ENCODE data around the gene TRIM71. TPM values are rescaled to one million over a fixed set of nuclear protein-coding genes. Genes with fewer than 3 reads are reported as not detected.

The TRIM71 gene
- total RNA-seq, 3 donors from 2014 or later: not detected

- ATAC-seq (no peak), DNase-seq (no peak)
- TF ChIP-seq, protein P1, sequence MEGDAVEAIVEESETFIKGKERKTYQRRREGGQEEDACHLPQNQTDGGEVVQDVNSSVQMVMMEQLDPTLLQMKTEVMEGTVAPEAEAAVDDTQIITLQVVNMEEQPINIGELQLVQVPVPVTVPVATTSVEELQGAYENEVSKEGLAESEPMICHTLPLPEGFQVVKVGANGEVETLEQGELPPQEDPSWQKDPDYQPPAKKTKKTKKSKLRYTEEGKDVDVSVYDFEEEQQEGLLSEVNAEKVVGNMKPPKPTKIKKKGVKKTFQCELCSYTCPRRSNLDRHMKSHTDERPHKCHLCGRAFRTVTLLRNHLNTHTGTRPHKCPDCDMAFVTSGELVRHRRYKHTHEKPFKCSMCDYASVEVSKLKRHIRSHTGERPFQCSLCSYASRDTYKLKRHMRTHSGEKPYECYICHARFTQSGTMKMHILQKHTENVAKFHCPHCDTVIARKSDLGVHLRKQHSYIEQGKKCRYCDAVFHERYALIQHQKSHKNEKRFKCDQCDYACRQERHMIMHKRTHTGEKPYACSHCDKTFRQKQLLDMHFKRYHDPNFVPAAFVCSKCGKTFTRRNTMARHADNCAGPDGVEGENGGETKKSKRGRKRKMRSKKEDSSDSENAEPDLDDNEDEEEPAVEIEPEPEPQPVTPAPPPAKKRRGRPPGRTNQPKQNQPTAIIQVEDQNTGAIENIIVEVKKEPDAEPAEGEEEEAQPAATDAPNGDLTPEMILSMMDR (IDR thresholded peaks at IDR 0.05): no peak
- intact Hi-C loops (cut with DNase I, micrococcal nuclease): no loop called here
- no peak overlapping the region for H3K4me3 ChIP-seq
- H3K36me3 ChIP-seq (ENCODE audit: low read depth): no peaks in the 10 kb centered on the region
- no peaks in the 10 kb centered on the region for H3K9me3 ChIP-seq
- no peaks in the 10 kb centered on the region for H3K4me1 ChIP-seq (ENCODE audit: low read depth)
Measured at GRCh38 chr3:32891365-32891764, 73.6 kb downstream of the TRIM71 start.

- H3K4me3 ChIP-seq: no peak overlapping the region
- no peak for DNase-seq
- ATAC-seq: no peak
- no peaks in the 10 kb centered on the region for H3K4me1 ChIP-seq (ENCODE audit: low read depth)
- no peaks in the 10 kb centered on the region for H3K36me3 ChIP-seq (ENCODE audit: low read depth)
- intact Hi-C loops (cut with DNase I, micrococcal nuclease): no loop called here
- H3K9me3 ChIP-seq: no peaks in the 10 kb centered on the region
- TF ChIP-seq, protein P1 (IDR thresholded peaks at IDR 0.05): no peak
Measured at GRCh38 chr3:32892625-32893598, 75.1 kb downstream of the TRIM71 start.

DNA sequence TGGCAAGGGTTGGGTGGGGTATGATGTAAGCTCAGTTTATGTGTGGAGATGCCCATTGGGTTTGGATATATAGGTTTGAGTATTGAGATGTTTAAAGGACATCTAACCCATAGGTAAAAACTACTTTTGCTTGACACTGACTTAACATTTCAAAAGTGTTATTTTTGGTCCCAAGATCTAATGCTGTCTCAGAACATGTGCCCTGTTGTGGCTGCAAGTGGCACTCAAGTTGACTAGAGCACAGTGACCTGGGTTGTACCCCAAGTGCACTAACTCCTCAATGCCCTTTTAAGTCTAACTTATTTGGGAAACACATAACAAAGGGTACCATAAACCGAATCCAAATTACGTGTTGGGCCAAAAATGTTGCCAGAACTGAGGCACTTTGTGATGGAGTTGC is 77.2 kb downstream of the TRIM71 start:
- DNase-seq (no peak), ATAC-seq (no peak)
- no peak overlapping the region for H3K4me3 ChIP-seq
- H3K9me3 ChIP-seq: no peaks in the 10 kb centered on the region
- TF ChIP-seq, protein P1 (IDR thresholded peaks at IDR 0.05): no peak
- no peaks in the 10 kb centered on the region for H3K4me1 ChIP-seq (ENCODE audit: low read depth)
- no peaks in the 10 kb centered on the region for H3K36me3 ChIP-seq (ENCODE audit: low read depth)
- intact Hi-C loops (cut with DNase I, micrococcal nuclease): no loop called here

- DNase-seq (no peak), ATAC-seq (no peak)
- no peaks in the 10 kb centered on the region for H3K4me1 ChIP-seq (ENCODE audit: low read depth)
- no peak overlapping the region for H3K4me3 ChIP-seq
- TF ChIP-seq, protein P1 (IDR thresholded peaks at IDR 0.05): no peak
- intact Hi-C loops (cut with DNase I, micrococcal nuclease): no loop called here
- no peaks in the 10 kb centered on the region for H3K9me3 ChIP-seq
- no peaks in the 10 kb centered on the region for H3K36me3 ChIP-seq (ENCODE audit: low read depth)
Measured at GRCh38 chr3:32895701-32896100, 77.9 kb downstream of the TRIM71 start.

- Histone ChIP-seq H3K4me1 (ENCODE audit: low read depth) (no peaks in the 10 kb centered on the region), H3K9me3 (no peaks in the 10 kb centered on the region), H3K4me3 (no peak overlapping the region), H3K36me3 (ENCODE audit: low read depth) (no peaks in the 10 kb centered on the region)
- DNase-seq: no peak
- intact Hi-C loops (cut with DNase I, micrococcal nuclease): no loop called here
- ATAC-seq: no peak
- TF ChIP-seq, protein P1 (IDR thresholded peaks at IDR 0.05): no peak
Measured at GRCh38 chr3:32896143-32896542, 78.3 kb downstream of the TRIM71 start.

Data from mucosa of descending colon (tissue), 3 donors.